GM21447 (cell line): ENCODE data around the gene VRK2.
"Not testable (repeated sequence)": the region's sequence is repeated elsewhere in the genome, so short reads cannot be mapped to it uniquely, and the experiment has no call there.

Experiments used
- ATAC-seq: cut with Tn5 transposase; IDR thresholded peaks from one replicate; pipeline ENCODE4 v1.9.1; 2021; ENCODE audit not compliant: unreplicated experiment

Gene VRK2

DNA sequence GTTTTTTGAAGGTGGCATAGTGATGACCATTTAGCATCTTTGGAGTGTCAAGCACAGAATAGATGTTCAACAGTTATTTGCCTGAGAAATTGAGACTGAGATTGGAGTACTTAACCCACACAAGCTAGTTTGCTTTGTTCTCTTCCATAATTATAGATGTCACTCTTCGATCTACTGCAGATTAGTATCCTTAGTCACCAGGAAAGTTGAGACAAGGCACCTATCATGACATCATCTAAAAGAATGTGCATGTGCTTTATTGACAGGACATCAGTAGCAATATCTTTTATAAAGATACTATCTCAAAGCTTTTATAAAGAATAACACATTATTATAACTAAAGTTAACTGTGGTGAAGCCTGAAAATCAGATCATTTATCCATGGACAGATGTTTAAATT, 6.4 kb downstream of the VRK2 start:
- ATAC-seq: no peak

DNA sequence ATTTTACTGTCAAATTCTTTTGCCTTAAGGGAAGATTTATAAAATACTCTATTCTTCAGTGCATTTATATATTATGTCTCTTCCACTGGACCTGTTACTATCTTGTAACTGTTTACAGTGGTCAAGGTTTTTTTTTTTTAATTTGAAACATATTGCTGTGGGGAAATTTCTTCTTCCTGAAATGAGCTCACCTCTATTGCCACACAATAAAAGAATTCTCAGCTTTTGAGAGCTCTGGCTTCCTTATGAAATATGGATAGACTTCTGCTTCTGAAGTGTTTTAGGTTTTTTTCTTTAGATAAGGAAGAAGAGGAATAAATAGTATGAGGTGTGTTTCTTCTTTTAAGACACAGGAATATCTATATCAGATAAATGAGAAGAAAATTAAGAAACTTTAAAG, 7.7 kb downstream of the VRK2 start:
- no peak for ATAC-seq

- no peak for ATAC-seq
Observed at GRCh38 chr2:58055033-58055786, 8.6 kb downstream of the VRK2 start.

DNA sequence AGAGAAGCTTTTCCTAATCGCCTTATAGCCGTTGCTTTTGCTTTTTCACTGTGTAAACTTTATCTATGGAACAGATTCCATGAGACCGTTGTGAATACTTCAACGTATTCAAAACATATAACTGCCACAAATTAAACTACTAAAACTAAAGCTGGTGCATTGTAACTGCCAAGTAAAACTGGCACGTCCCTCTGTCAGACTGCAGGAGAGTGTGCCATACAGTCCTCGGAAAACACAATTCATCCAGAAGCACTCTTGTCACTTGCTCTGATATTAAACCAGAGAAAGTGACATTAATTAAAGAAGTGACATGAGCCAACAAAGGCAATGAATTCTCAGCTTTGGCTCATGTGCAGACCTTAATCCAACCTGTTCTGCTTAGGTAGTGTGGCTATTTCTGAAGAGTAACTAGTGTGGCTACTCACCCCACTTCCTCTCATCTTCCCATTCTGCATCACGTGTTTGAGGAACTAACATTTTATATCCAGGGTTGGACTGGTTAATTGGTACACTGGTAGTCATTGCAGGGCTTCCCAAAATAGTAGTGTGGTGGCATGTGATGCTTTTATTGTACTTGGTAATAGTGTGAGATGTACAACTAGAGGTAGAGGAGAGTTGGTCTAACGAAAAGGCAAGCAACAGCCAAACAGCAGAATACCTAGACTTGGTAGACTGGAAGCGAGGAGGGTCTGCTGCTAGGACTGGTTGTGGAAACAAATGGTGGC, 9.7 kb downstream of the VRK2 start:
- no peak for ATAC-seq

GRCh38 chr2:58057707-58058530, 11.3 kb downstream of the VRK2 start:
- no peak for ATAC-seq

- no peak for ATAC-seq
Observed at GRCh38 chr2:58063641-58064040, 17.0 kb downstream of the VRK2 start.

DNA sequence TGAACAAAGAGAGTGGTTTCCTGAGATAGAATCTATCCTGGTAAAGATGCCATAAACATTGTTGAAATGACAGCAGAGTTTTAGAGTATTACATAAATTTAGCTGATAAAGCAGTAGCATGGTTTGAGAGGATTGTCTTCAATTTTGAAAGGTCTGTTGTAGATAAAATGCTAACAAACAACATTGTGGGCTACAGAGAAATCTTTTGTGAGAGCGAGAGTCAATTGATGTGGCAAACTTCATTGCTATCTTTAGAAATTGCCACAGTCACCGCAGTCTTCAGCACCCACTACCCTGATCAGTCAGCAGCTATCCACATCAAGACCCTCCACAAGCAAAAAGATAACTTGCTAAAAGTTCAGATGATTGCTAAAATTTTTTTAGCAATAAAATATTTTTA, 17.5 kb downstream of the VRK2 start:
- ATAC-seq: peak; percentile 49

DNA sequence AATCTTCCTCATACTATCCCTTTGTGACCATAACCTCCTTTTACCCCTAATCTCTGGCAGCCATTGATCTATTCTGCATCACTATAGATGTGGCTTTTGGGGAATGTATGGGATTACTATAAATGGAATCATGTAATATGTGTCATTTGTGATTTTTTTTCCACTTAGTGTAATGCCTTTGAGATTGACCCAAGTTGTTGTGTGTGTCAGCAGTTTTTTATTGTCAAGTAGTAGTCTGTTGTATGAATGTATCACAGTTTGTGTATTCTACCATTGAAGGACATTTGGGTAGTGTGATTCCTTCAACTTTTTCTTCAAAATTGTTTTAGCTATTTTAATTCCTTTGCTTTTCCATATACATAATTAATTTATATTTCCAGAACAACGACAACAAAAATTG, 18.6 kb downstream of the VRK2 start:
- no peak for ATAC-seq

DNA sequence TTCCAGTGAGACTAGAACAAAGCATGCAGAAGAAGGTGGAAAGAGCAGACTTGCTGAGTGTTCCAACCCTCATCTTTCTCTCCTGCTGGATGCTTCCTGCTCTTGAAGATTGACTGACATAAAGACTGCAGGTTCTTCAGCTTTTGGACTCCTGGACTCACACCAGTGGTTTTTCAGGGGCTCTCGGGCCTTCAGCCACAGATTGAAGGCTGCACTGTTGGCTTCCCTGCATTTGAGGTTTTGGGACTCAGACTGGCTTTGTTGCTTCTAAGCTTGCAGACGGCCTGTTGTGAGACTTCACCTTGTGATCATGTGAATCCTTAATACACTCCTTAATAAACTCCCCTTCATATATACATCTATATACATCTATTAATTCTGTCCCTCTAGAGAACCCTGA, 20.4 kb downstream of the VRK2 start:
- no peak for ATAC-seq

GRCh38 chr2:58070765-58071164, 24.2 kb downstream of the VRK2 start:
- ATAC-seq: no peak

- ATAC-seq: no peak
Observed at GRCh38 chr2:58072102-58072501, 25.5 kb downstream of the VRK2 start.

GRCh38 chr2:58073008-58073407, 26.4 kb downstream of the VRK2 start:
- ATAC-seq: no peak

DNA sequence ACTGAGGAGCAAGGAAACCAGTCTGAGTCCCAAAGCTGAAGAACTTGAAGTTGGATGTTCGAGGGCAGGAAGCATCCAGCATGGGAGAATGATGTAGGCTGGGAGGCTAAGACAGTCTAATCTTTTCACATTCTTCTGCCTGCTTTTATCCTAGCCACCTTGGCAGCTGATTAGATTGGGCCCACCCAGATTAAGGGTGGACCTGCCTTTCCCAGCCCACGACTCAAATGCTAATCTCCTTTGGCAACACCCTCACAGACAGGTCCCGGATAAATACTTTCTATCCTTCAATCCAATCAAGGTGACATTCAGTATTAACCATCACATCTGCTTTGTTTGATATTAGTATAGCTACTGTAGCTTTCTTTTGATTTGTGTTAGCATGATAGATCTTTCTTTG, 27.1 kb downstream of the VRK2 start:
- no peak for ATAC-seq

DNA sequence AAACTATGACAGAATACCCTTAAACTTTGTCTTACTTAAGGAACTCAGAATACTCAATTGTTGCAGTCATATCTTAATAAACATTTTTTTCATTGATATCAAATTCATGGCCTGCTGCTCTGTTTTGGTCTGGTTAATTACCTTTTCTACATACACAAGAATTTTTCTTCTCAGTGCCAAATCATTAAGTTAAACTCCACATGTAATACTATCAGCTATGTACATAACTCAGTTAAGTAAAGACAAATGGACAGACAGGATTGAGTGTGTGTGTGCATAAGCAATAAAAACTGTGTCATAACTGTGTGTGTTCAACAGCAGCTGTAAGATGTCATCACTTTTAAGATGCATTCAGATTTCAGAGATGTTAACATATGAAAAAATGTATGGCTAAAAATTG, 34.4 kb downstream of the VRK2 start:
- ATAC-seq: no peak

- no peak for ATAC-seq
Observed at GRCh38 chr2:58089081-58089480, 42.5 kb downstream of the VRK2 start.

DNA sequence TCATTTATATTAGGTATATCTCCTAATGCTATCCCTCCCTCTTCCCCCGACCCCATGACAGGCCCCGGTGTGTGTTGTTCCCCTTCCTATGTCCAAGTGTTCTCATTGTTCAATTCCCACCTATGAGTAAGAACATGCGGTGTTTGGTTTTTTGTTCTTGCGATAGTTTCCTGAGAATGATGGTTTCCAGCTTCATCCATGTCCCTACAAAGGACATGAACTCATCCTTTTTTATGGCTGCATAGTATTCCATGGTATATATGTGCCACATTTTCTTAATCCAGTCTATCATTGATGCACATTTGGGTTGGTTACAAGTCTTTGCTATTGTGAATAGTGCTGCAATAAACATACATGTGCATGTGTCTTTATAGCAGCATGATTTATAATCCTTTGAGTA, 46.2 kb downstream of the VRK2 start:
- not testable (repeated sequence) for ATAC-seq

DNA sequence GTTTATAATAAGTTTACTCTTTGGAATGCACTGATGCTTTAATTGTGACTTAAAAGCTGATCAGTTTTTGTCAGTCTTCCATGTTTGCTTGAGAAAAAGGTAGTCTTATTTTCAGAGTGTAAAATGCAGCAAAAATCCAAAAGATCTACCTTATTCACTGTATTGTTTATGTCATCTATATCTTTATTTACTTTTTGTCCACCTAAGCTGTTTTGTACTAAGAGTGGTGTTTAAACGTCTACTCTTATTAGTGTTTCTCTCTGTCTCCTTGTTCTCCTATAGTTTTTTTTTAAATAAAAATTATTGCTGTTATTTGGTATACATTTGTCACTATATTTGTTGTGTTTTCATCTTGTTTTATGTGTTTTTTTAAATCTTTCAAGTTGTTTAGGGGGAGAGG, 50.4 kb downstream of the VRK2 start:
- no peak for ATAC-seq

GRCh38 chr2:58098254-58099095, 51.9 kb downstream of the VRK2 start:
- ATAC-seq: no peak

DNA sequence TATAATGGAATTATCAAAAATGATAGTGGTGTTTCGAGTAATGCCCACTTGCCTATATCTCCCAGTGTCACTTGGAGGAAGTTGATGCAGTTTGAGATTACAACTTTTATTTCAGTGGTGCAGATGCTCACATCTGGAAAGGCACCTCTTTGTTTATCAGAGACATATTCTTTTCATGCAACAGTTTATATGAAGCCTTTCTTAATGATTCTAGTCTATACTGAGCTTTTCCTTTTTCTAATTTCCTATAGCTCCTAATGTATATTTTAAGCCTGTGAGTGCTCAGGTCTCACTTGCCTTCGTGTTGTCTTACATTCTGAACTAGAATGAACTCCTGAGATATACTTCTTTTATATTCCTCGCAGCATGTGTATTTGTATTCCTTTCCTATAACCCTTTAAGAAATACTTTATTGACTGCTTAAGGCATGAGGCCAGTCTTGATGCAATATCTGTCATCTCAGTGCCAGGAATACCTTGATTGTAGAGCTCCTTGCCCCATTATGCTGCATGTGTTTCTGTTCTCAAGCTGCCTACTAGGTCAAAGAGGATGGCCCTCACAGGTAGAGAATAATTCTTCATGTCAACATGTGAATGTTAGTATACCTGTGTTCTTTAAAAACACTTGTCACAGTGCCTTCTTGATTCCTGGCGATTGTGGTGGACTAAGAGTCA, 52.6 kb downstream of the VRK2 start:
- ATAC-seq: no peak

GRCh38 chr2:58101500-58101899, 54.9 kb downstream of the VRK2 start:
- no peak for ATAC-seq
